Calu3 (cell line): ENCODE data around the gene SKOR2. TPM values are rescaled to one million over a fixed set of nuclear protein-coding genes. Genes with fewer than 3 reads are reported as not detected.
"Not testable (repeated sequence)": the region's sequence is repeated elsewhere in the genome, so short reads cannot be mapped to it uniquely, and the experiment has no call there.

Experiments
- BruUV-seq: library from RNA; stranded (reverse); fragments of 400-500 nt; replicated peaks from 2 replicates; lab custom pipeline; 2021; lab: Mats Ljungman, UMichigan
- CTCF ChIA-PET: fragments of 300-600 bp; sonication (Branson Sonifier 250); formaldehyde crosslinking; loops from one replicate; lab custom pipeline; 2022; ENCODE audit warnings: antibody characterized with exemption; lab: Charles Lee
- DNase-seq: peaks from one replicate; pipeline ENCODE4 v3.0.0; 2022
- H3K27ac Mint-ChIP-seq: one replicate; pipeline ENCODE4 v1.8.0; 2022; ENCODE audit warnings: mixed read lengths; ENCODE audit not compliant: unreplicated experiment
- H3K27me3 Mint-ChIP-seq: one replicate; pipeline ENCODE4 v1.8.0; 2022; ENCODE audit warnings: mixed read lengths; ENCODE audit not compliant: unreplicated experiment
- H3K36me3 Mint-ChIP-seq: one replicate; pipeline ENCODE4 v1.8.0; 2022; ENCODE audit warnings: mild to moderate bottlenecking, moderate library complexity, mixed read lengths; ENCODE audit not compliant: insufficient read depth, unreplicated experiment
- H3K4me1 Mint-ChIP-seq: one replicate; pipeline ENCODE4 v1.8.0; 2022; ENCODE audit warnings: mild to moderate bottlenecking, low read depth, mixed read lengths; ENCODE audit not compliant: unreplicated experiment
- H3K4me3 Mint-ChIP-seq: one replicate; pipeline ENCODE4 v1.8.0; 2022; ENCODE audit warnings: mild to moderate bottlenecking, low read depth, moderate library complexity, mixed read lengths; ENCODE audit not compliant: unreplicated experiment
- H3K9me3 Mint-ChIP-seq: one replicate; pipeline ENCODE4 v1.8.0; 2022; ENCODE audit warnings: low read depth, mixed read lengths; ENCODE audit not compliant: unreplicated experiment
- CTCF ChIP-seq: fragments of 200-600 bp; IDR thresholded peaks from one replicate; pipeline ENCODE4 v1.8.0; 2022; ENCODE audit warnings: antibody characterized with exemption; ENCODE audit not compliant: unreplicated experiment
- intact Hi-C: fragments of 100-400 bp; cut with micrococcal nuclease; formaldehyde crosslinking; loops from one replicate; pipeline ENCODE4 v1.10.0; 2022; ENCODE audit not compliant: unreplicated experiment
- total RNA-seq: library from RNA; stranded (reverse); gene quantifications from 2 replicates; pipeline ENCODE4 v1.2.3, GENCODE V29; 2022

Gene SKOR2
- total RNA-seq, 1 experiment from 2014 or later = not detected

- CTCF ChIA-PET = no interaction called here
- peaks cover 50% of the 10 kb centered on the region for H3K27me3 Mint-ChIP-seq
- no peak overlapping the region for H3K4me3 Mint-ChIP-seq
- intact Hi-C loops = no loop called here
- no peaks in the 10 kb centered on the region for H3K4me1 Mint-ChIP-seq
- TF ChIP-seq CTCF = no peak
- H3K36me3 Mint-ChIP-seq = no peaks in the 10 kb centered on the region
- no peak for DNase-seq
- H3K9me3 Mint-ChIP-seq = no peaks in the 10 kb centered on the region
- no peak overlapping the region for H3K27ac Mint-ChIP-seq
- BruUV-seq = no TSS peak
Measured at GRCh38 chr18:47191961-47192360, 59.5 kb downstream of the SKOR2 start.

DNA sequence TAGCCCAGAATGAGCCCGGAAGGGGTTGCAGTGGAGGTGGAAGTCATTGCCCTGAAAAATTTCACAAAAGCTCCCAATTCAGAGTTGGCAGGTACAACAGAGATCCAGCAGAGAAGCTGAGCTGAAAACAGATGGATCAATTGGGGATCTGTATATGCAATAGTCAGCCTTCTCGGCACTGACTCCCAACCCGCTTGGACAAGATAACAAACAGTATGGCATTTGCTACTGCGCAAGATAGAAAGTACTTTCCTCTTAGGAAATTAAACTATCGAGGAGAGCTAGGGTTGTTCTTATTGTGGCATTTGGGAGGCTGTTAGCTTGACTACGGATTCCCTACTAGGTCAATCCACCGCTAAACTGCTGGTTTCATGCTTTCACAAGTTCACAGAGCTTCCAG is 63.7 kb downstream of the SKOR2 start:
- no peak for DNase-seq
- TF ChIP-seq CTCF = no peak
- Mint-ChIP-seq H3K27me3 (peaks cover 40% of the 10 kb centered on the region), H3K4me1 (no peaks in the 10 kb centered on the region), H3K27ac (no peak overlapping the region), H3K9me3 (peaks cover 5% of the 10 kb centered on the region), H3K36me3 (no peaks in the 10 kb centered on the region), H3K4me3 (no peak overlapping the region)
- intact Hi-C loops = no loop called here
- CTCF ChIA-PET = interaction anchor here (0.5 kb wide), 1 partner anchor 381 kb away, joined by 3 read pairs; no protein-coding TSS in a partner anchor
- BruUV-seq = no TSS peak

DNA sequence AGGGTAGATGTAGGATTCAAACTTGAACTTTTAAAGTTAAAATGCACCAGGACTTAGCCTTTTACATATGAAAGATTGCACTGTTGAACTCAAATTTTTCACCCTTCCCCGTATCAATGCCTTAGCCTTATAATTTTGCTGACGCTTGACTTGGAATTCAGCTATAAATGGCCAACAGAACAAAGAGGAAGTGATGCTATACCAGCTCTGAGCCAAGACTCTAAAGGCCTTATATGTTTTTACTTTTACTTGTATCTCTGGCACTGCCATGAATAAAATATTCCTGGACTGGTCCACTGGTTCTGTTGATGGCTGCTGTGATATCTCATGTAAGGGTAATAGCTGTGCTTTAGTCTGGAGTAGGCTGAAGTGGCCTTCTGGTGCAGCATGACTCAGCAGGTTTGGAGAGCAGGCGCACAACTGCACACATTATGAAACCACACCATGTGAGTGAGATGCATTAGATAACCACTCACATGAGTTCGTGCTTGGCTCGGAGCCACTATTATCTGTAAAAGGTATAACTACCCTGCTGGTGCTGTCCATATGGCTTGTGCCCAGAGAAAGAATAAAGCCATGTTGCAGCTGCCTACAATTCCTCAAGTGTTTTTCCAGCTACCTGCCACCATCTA is 66.9 kb downstream of the SKOR2 start:
- H3K9me3 Mint-ChIP-seq = peaks cover 5% of the 10 kb centered on the region
- DNase-seq = no peak
- H3K27me3 Mint-ChIP-seq = peaks cover 52% of the 10 kb centered on the region
- H3K27ac Mint-ChIP-seq = no peak overlapping the region
- H3K4me1 Mint-ChIP-seq = no peaks in the 10 kb centered on the region
- H3K4me3 Mint-ChIP-seq = no peak overlapping the region
- CTCF ChIA-PET = no interaction called here
- BruUV-seq = no TSS peak
- TF ChIP-seq CTCF = no peak
- no peaks in the 10 kb centered on the region for H3K36me3 Mint-ChIP-seq
- intact Hi-C loops = no loop called here

GRCh38 chr18:47182156-47182555 is 69.3 kb downstream of the SKOR2 start:
- H3K4me3 Mint-ChIP-seq, intact Hi-C loops, H3K9me3 Mint-ChIP-seq, H3K36me3 Mint-ChIP-seq, H3K27ac Mint-ChIP-seq, H3K4me1 Mint-ChIP-seq, BruUV-seq, DNase-seq: not testable (repeated sequence)
- CTCF ChIA-PET = interaction anchor here (0.6 kb wide), 1 partner anchor 687 kb away, joined by 4 read pairs; no protein-coding TSS in a partner anchor
- peaks cover 43% of the 10 kb centered on the region for H3K27me3 Mint-ChIP-seq

- DNase-seq = no peak
- Mint-ChIP-seq H3K9me3 (peaks cover 5% of the 10 kb centered on the region), H3K4me3 (no peak overlapping the region), H3K36me3 (peaks cover 5% of the 10 kb centered on the region), H3K27me3 (peaks cover 29% of the 10 kb centered on the region), H3K4me1 (no peaks in the 10 kb centered on the region), H3K27ac (no peak overlapping the region)
- no peak for TF ChIP-seq CTCF
- intact Hi-C loops = no loop called here
- no TSS peak for BruUV-seq
- CTCF ChIA-PET = no interaction called here
Measured at GRCh38 chr18:47180765-47181164, 70.7 kb downstream of the SKOR2 start.
